Epithelial cell of esophagus (primary cell): ENCODE results near the gene RBM14.
"Not testable (repeated sequence)": the region's sequence is repeated elsewhere in the genome, so short reads cannot be mapped to it uniquely, and the experiment has no call there.

Experiments
- DNase-seq: peaks from one replicate; pipeline ENCODE4 v3.0.0; 2010; ENCODE audit warnings: low read depth
- H3K4me3 ChIP-seq: 2 replicates; pipeline ENCODE4 v1.5.1; 2011; ENCODE audit warnings: mild to moderate bottlenecking, low read length, control low read depth
- CTCF ChIP-seq: IDR thresholded peaks from 2 replicates; pipeline ENCODE4 v1.5.1; 2011; ENCODE audit warnings: low read depth, mild to moderate bottlenecking, low read length, control low read depth, inconsistent platforms; ENCODE audit not compliant: insufficient read depth; ENCODE audit errors: missing control alignments

The RBM14 gene

DNA sequence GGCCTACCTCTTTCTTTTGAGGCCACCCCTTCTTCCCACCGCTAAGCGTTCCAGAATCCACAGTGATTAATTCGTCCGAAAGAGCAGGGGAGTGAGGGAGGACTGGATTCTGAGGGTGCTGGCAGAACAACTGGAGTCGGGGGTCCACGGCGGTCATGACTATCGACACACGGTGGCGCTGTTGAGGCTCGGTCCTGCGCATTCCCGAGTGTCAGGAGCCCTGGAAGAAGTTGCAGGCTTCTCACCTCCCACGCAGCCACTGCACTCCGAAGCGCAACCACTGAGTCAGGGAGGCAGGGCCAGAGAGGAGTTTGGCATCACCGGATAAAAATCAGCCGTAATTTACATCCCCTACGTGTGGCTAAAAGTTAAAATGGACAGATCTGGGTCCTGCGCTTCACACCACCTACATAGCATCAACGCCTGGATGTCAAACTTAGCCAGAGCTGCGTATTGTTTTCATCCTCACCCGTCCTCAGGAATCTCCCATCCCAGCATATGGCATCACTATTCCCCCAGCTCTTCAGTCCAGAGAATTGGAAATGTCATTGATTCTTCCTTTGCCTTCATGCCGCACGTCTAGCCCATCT lies 37.3 kb upstream of the RBM14 start:
- DNase-seq, result peak; percentile 74
- peak; percentile 76 for TF ChIP-seq CTCF
- H3K4me3 ChIP-seq, result no peak overlapping the region

DNA sequence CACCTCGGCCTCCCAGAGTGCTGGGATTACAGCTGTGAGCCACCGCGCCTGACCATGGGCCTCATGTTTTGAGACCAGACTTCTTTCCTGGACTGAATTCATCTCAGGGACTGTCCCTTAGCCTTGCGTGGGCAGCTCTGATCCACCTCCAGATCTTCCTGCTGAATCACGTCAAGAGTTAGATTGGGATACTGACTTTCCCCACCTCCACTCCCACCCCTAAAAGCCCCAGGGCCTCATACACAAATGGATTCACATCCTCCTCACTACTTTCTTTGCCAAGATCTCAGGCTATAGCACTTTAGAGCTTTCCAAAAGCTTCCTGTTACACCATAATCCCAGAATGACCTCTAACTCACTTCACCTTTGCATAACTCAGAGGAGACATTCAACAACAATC lies 35.6 kb upstream of the RBM14 start:
- H3K4me3 ChIP-seq, result no peak overlapping the region
- TF ChIP-seq CTCF, result no peak
- peak; percentile 9 for DNase-seq

- TF ChIP-seq CTCF, result no peak
- no peak overlapping the region for H3K4me3 ChIP-seq
- DNase-seq, result no peak
Measured at GRCh38 chr11:66581261-66581660, 35.2 kb upstream of the RBM14 start.

DNA sequence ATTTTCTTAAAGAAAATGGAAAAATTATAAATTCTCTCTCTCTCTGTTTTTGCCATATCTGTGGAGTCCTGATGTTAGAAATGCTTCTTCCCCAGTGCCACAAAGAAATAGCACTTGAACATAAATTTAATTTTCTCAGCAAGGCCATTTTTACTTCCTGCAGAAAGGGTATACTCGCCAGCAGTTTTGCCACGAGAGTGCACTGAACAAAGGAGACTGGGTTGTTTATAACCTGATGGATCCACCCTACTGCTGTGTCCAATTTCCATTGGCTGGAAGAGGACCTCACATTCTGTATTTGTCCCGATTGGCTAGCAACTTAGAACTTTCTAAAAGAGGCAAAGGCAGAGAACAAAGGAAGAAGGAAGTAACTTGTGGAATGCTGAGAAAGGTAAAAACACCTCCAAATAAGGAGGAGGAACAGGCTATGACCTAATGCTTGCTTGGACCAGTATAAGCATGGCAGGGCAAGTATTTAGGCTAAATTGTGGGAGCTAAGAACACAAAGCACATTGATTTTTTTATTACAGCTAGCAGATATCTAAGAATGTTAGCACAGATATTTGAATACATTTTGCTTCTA lies 33.8 kb upstream of the RBM14 start:
- not testable (repeated sequence) for DNase-seq, H3K4me3 ChIP-seq

GRCh38 chr11:66585447-66585846 lies 31.0 kb upstream of the RBM14 start:
- DNase-seq, H3K4me3 ChIP-seq: not testable (repeated sequence)

GRCh38 chr11:66586136-66586535 lies 30.3 kb upstream of the RBM14 start:
- no peak for TF ChIP-seq CTCF
- H3K4me3 ChIP-seq, result no peak overlapping the region
- DNase-seq, result no peak

DNA sequence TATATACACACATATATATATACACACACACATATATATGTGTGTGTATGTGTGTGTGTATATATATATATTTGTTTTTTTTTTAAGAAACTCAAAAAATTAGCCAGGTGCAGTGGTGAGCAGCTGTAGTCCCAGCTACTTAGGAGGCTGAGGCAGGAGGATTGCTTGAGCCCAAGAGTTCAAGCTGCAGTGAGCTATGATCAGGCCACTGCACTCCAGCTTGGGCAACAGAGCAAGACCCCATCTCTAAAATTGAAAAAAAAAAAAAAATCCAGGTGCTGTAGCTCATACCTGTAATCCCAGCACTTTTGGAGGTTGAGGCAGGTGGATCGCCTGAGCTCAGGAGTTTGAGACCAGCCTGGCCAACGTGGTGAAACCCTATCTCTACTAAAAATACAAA lies 27.1 kb upstream of the RBM14 start:
- DNase-seq, H3K4me3 ChIP-seq: not testable (repeated sequence)

DNA sequence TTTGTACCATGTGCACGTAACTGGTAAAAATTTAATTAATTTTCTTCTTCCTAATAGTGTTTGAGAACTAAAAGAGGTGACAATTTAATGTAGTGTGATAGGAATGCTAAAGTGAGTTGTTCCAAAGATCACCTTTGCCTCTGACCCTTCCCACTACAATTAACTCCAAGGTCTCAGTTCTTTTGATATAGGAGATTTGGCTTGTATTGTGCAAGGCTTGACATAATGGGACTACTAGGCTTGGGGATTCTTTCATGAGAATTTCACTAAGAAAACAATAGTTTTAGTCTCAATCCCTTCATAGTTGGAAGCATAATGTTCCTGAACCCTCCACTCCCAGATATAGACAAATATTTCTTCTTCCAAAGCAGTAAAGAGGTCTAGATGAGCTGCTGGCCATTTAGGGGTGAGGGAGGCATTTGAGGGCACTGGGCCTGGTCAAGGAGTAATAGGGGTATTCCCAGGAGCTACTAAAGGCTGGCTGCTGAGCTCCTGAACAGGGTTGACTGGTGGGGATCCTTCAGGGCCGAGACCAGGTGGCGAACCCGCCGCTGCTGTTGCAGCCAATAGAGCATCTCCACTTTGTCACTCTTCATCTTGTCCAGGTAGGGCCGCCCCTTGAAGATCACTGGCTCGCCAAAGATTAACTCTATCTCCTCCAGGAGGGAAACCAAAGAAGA lies 26.3 kb upstream of the RBM14 start:
- H3K4me3 ChIP-seq, result no peak overlapping the region
- no peak for DNase-seq
- no peak for TF ChIP-seq CTCF
